GM19328 (cell line): ENCODE measurements around the gene GPR176.

Source experiments
- ATAC-seq: cut with Tn5 transposase; IDR thresholded peaks from one replicate; pipeline ENCODE4 v1.9.1; 2021; ENCODE audit warnings: mild to moderate bottlenecking, moderate library complexity; ENCODE audit not compliant: unreplicated experiment

The GPR176 gene

GRCh38 chr15:39892418-39892817, 27.6 kb downstream of the GPR176 start:
- no peak for ATAC-seq

DNA sequence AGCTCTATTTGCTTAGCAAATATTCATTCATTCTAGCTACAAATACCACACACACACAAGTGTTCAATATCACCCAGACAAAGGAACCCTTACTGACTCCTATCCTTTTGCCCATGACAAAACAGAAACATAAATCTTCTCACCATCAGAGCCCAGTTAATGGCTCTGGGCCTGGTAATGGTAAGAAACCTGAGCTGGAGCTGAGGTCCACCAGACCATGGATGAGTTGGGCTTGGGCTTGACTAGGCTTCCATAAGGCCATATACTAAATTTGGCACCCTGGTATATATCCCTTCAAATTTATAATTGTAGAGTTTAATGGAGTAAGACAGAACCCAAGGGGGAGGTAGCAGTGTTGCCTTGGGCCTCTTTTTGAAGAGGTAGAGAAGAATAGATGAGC, 29.4 kb downstream of the GPR176 start:
- ATAC-seq = no peak

DNA sequence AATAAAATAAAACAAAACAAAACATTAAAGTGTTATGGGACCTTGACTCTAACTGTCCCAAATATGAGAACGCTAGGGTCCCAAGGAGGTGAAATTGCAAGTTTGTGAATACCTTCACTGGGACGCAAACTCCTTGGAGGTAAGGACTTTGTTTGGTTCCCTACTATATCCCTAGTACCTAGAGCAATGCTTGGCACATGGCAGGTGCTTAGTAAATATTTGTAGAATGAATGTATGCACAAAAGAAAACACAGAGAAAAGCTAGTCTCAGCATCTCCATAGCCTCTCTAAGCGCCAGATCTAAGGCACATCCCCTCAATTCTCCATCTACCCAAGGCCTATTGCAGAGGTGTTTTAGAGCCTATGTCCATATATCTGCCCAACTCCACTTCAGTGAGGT, 30.5 kb downstream of the GPR176 start:
- no peak for ATAC-seq

GRCh38 chr15:39888809-39889208, 31.3 kb downstream of the GPR176 start:
- ATAC-seq = no peak

GRCh38 chr15:39888243-39888642, 31.8 kb downstream of the GPR176 start:
- ATAC-seq = no peak

DNA sequence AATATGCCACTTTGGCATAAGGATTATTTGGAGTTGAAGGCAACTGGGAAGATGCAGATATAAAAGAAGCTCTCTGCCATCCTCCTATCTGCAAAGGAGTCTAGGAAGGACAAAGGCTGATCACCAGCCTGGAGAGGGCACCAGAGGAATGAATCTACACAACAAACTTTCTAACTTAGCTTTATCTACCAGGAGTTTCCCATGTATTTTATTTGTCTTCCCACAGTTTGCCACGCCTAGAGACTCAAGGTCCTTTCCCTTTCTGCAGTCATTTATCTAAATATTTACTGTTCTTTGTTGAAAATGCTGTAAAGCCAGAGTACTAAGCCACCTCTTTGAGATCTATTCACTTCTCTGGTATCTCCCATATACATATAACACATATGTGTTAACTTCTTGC, 32.2 kb downstream of the GPR176 start:
- ATAC-seq = no peak

- ATAC-seq = no peak
These were observed 32.9 kb downstream of the GPR176 start for GRCh38 chr15:39887211-39887610.

DNA sequence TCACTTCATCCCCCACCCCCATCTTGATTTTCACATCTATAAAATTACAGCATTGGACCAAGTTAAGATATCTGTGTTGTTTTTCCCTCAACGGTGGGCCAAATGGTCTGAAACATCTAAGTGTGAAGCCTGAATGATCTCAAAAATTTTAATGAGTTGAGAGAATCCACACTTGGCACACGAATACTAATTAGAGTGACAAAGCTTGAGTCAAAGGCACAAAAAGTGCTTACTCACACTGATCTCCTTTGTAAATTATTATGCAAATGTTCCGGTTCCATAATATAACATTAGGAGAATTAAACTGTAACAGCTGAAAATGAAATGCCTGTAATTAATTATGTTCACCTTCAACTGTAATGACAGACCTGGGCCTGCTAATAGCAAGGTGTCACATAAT, 33.6 kb downstream of the GPR176 start:
- ATAC-seq = no peak

- ATAC-seq = no peak
These were observed 34.8 kb downstream of the GPR176 start for GRCh38 chr15:39885099-39885777.

- ATAC-seq = no peak
These were observed 35.7 kb downstream of the GPR176 start for GRCh38 chr15:39884351-39884750.

DNA sequence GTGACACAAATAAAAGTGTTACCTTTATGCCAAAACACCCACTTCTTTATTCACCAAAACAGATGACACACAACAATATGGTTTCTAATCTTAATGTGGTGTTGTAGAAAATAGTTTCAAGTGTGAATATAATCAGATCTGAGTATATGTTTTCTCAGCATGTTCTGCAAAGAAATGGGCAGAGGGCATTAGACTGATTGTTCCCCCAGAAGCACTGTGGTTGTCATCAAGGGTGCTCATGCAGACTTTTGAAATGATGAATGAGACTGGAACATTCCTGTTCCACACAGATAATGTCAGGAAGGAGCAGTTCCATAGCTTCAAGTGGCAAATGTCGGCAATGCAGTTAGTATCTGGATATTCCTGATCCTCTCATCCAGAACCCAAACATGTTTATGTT, 37.5 kb downstream of the GPR176 start:
- no peak for ATAC-seq

DNA sequence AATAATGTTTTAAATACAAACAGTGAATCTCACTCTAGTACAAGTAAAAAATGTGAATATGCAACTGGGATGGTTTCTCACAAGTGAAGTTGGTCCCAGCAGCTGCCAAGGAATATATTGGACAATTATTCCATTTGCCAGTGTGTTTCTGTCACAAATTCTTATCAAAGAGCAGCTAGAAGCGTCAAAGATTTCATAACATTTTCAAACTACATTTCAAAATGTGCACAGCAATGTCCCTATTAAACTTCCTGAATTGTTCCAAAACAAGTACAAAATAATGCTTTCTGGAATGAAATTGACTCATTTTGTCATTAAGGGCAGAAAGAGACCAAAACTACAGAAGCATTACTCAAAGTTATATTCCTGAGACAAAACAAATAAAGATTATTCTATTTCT, 38.3 kb downstream of the GPR176 start:
- no peak for ATAC-seq

DNA sequence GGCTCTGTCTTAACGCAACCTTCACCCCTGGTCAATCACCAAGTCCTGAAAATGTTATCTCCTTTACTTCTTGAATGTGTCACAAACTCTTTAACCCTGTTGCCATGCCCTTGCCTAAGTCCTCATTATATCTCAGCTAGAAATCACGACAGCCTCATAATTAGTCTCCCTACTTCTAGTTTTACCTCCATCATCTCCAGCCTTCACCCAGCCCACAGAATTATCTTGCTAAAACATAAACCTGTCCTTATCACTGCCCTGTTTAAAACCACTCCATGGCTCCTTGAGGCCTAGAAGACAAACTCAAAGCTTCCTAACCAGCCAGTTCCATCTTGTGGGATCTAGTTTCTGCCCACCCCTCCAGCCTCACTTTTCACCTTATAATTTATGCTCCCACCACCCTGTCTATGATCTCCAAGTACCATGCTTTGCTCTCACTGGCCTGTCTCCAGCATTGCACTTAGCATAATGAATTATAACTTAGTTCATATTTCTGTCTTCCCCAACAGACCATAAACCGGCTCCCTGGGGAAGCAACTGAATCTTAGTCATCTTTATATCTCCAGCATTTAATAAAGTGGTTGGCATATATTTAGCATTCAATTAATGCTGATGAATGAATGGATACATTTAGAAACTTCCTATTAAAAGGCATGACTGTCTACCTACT, 39.2 kb downstream of the GPR176 start:
- ATAC-seq = no peak

DNA sequence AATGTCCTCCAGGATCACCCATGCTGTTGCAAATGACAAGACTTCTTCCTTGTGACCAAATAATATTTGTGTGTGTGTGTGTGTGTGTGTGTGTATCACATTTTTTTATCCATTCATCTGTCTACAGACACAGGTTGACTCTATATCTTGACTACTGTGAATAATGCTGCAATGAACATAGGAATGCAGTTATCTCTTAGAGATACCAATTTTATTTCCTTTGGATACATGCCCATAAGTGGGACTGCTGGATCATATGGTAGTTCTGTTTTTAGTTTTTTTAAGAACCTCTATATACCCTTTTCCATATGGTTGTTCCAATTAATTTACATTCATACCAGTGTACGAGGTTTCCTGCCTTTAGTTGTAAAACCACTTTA, 41.7 kb downstream of the GPR176 start:
- no peak for ATAC-seq

DNA sequence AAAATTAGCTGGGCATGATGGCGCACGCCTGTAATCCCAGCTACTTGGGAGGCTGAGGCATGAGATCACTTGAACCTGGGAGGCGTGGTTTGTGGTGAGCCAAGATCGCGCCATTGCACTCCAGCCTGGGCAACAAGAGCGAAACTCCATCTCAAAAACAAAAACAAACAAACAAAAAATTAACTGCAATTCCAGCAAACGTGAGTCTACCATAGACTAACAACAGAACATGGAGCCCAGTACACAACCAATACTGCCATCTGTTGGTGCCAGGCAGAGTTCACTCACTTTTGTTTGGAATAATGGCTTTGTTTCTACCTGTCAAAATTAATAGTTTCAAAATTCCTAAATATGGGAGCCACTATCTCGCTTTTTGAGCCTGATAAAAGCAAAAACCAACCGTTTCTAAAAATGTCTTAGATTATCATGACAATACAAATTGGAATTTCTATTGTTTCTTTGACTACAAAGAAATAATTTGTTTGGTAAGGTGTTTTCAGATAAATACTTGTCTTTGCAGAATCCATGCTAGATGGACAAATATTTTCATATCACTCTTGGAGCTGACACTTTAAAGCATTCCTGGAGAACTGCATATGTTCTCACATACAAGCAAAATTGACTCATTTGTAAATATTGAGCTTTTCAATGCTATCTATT, 45.0 kb downstream of the GPR176 start:
- no peak for ATAC-seq

GRCh38 chr15:39873978-39874377, 46.1 kb downstream of the GPR176 start:
- ATAC-seq = no peak

DNA sequence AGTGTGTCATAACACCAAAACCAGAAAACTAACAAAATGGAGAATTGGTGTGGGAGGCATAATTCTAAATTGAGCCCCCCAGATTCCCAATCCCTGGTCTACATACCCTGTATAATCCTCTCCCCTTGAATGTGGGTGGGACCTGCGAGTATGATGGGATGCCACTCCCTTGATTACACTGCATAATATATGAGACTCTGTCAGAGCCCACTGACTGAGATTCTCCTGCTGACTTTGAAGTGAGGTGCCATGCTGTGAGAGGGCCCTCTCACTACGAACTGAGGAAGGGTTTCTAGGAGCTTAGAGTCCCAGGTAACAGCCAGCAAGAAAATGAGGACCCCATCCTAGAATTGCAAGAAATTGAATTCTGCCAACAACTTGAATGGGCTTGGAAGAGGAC, 49.5 kb downstream of the GPR176 start:
- no peak for ATAC-seq

DNA sequence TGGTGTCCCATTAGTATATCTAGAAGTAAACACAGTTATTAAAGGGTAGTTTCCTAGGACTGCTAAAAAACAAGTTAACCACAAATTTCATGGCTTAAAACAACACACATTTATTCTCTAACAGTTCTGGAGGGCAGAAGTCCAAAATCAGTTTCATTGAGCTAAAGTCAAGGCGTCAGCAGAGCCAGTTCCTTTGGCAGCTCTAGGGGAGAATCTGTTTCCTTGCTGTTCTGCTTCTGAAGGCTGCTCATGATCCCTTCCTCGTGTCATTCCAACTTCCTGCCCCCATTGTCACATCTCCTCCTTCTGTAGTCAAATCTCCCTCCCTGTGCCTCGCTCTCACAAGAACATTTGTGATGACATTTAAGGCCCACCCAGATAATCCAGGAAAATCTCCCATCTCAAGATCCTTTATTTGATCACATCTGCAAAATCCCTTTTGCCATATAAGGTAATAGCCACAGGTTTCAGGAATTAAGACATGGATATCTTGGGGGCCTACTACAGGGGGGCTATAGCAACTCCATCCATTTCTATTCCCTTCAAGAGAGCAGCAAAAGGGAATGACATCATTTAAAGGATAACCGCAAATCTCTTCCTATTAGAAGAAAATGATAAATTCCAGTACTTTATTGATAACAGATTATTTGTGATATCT, 50.1 kb downstream of the GPR176 start:
- ATAC-seq = no peak

- ATAC-seq = no peak
These were observed 50.8 kb downstream of the GPR176 start for GRCh38 chr15:39869254-39869653.

DNA sequence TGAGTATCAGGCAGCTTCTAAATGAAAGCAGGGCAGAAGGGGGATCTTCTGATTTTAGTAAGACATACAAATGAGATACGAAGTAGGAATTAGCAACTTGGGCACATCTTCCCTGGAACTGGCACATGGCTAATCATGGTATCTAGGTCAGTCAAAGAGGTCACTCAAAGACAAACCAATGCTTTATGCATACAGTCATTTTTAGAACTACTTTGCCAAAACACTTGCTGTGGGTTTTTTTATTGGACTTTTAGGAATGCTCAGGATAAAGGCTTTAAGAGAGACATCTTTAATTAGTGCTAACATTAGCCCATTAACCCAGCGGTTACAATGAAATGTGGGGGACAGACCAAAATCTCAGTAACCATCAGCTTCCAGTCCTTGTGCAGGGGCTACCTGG, 51.7 kb downstream of the GPR176 start:
- ATAC-seq = no peak

DNA sequence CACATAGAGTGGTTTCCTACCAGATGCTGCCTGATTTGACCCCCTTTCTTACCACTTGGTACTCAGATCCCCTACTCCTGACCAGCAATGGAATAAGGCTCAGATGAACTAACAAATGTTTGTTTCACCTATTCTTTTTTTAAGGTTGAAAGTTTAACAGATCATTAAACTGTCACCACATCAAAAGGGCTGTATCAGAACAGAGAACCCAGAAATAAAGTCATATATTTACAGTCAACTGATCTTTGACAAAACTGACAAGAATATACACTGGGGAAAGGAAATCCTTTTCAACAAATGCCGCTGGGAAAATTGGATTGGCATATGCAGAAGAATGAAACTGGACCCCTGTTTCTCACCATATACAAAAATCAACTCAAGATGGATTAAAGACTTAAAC, 56.0 kb downstream of the GPR176 start:
- ATAC-seq = no peak

DNA sequence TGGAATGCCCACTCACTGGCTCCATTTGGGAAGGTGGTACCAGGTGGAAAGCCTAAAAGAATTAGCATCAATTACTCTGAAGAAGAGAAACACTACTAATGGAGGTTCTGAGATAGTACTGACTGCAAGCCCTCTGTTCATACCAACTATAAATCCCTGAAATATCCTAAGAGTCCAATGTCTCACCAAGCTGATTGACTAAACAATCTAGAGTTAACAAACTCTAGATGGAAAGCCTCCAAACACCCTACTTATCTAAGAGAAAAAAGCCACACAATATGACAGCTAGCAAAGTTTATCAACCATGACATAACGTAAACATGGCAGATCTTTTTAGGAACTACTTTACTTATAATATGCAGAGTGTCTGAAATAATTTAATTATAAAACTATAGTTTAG, 59.2 kb downstream of the GPR176 start:
- no peak for ATAC-seq
